Measurements from ENCODE around the gene TRPM5.

- TF ChIP-seq, protein P1, sequence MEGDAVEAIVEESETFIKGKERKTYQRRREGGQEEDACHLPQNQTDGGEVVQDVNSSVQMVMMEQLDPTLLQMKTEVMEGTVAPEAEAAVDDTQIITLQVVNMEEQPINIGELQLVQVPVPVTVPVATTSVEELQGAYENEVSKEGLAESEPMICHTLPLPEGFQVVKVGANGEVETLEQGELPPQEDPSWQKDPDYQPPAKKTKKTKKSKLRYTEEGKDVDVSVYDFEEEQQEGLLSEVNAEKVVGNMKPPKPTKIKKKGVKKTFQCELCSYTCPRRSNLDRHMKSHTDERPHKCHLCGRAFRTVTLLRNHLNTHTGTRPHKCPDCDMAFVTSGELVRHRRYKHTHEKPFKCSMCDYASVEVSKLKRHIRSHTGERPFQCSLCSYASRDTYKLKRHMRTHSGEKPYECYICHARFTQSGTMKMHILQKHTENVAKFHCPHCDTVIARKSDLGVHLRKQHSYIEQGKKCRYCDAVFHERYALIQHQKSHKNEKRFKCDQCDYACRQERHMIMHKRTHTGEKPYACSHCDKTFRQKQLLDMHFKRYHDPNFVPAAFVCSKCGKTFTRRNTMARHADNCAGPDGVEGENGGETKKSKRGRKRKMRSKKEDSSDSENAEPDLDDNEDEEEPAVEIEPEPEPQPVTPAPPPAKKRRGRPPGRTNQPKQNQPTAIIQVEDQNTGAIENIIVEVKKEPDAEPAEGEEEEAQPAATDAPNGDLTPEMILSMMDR (conservative IDR thresholded peaks at IDR 0.05; ENCODE audit: low read depth, low read length): no peak
- TF ChIP-seq EZH2 (IDR thresholded peaks at IDR 0.05; ENCODE audit: borderline replicate concordance, low read depth, low read length, poor library complexity, severe bottlenecking): no peak
Observed at GRCh38 chr11:2461956-2462542, 17.7 kb upstream of the TRPM5 start.
